ENCODE results near the gene FLT3. TPM values are rescaled to one million over a fixed set of nuclear protein-coding genes. Genes with fewer than 3 reads are reported as not detected.

The FLT3 gene
- total and polyA plus RNA-seq, 9 of the 15 experiments (the other 6 are each of a cell fraction or from before 2014, with no cell fraction given) = not detected

DNA sequence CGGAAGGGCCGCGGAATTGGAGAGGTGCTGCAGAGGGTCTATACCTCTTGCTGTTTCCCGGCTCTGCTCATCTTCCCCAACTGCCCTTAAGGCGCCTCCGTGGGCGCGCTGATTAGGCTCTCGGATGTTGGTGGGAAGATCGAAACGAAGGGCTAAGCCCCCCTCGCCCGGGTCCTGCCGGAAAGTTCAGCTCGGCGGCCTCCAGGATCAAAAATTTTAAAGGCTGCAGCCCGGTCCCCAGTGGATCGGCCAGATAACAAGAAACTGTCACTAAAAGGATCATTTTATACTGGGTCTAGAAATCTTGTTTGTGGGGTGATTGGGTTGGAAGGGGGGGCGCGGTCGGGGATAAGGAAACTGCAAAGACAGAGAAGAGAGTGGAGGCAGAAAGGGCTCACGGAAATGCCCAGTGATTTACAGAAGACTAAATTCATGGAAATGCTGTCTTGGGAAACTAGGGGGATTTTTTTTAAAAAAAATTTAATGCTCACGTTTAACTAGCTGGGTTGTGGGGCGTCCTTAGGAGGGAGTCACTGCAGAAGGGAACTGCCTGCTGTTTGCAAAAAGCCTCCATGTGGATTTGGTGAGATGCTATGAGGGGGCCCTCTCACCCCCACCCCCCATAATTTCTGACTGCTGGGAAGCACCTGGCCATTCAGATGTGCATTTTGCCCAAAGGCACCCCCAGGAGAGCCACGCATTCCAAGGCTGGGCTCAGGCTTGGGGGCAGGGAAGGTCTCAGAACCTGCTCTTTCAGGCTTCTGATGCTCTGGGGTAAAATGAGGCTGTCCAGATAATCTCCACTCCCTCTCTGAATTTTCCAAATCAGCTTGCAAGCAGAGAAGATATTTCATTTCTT, 138.9 kb downstream of the FLT3 start:
- POLR2A ChIA-PET = no interaction called here
- H3K27ac ChIP-seq (ENCODE audit: extremely low read depth, low read depth, low read length) = no peak overlapping the region
- no peak overlapping the region for H3K4me2 ChIP-seq (ENCODE audit: insufficient read depth, low read length)
- ATAC-seq (no peak), FAIRE-seq (no peak), DNase-seq (ENCODE audit: extremely low read depth in 1 of 4, low spot score in 3 of 4) (no peak)
- intact Hi-C loops (cut with micrococcal nuclease) (no loop called here), in situ Hi-C loops (cut with MboI) (loop anchor here (25.0 kb wide), 1 partner anchor 449 kb away; no protein-coding TSS in a partner anchor)
- peaks cover 0 to 13% of the 10 kb centered on the region in 2 experiments; a peak in 2 of 5 replicates for H3K4me1 ChIP-seq (replicated peaks in 1 of 2; ENCODE audit: control insufficient read depth in 2 of 2, insufficient read depth in 2 of 2, low read length in 2 of 2)
- H3K9me1 ChIP-seq (ENCODE audit: control insufficient read depth, insufficient read depth, low read length) = no peaks in the 10 kb centered on the region
- H3K27me3 ChIP-seq (ENCODE audit: control insufficient read depth in 2 of 2, insufficient read depth in 2 of 2, low read length in 2 of 2) = peaks cover 5 to 41% of the 10 kb centered on the region in 2 experiments; a peak in 3 of 5 replicates
- H3K9me3 ChIP-seq (replicated peaks; ENCODE audit: control insufficient read depth, insufficient read depth, low read depth, low read length) = no peaks in the 10 kb centered on the region
- H3K9ac ChIP-seq (ENCODE audit: insufficient read depth in 1 of 2, low read depth in 2 of 2, low read length in 2 of 2) = no peak overlapping the region
- H2AFZ ChIP-seq (ENCODE audit: low read depth, low read length) = no peak overlapping the region
- 5% methylated on average over 17 of the region's 25 CpGs for WGBS (ENCODE audit: insufficient coverage, low coverage, missing lambda C conversion rate)
- CTCF ChIA-PET (ENCODE audit: low intra/inter-chr PET ratio) = no interaction called here
- no TSS peak for BruUV-seq (replicated peaks)
- no peak overlapping the region for H3K4me3 ChIP-seq
- H3K36me3 ChIP-seq (ENCODE audit: control insufficient read depth, insufficient read depth, low read length) = no peaks in the 10 kb centered on the region
- H4K20me1 ChIP-seq (replicated peaks; ENCODE audit: control insufficient read depth, insufficient read depth, low read length) = no peaks in the 10 kb centered on the region; the same call in 1 of the 2 replicates
- no peaks in the 10 kb centered on the region for H3K79me2 ChIP-seq (ENCODE audit: control insufficient read depth, insufficient read depth, low read length)
- TF ChIP-seq, protein P1, sequence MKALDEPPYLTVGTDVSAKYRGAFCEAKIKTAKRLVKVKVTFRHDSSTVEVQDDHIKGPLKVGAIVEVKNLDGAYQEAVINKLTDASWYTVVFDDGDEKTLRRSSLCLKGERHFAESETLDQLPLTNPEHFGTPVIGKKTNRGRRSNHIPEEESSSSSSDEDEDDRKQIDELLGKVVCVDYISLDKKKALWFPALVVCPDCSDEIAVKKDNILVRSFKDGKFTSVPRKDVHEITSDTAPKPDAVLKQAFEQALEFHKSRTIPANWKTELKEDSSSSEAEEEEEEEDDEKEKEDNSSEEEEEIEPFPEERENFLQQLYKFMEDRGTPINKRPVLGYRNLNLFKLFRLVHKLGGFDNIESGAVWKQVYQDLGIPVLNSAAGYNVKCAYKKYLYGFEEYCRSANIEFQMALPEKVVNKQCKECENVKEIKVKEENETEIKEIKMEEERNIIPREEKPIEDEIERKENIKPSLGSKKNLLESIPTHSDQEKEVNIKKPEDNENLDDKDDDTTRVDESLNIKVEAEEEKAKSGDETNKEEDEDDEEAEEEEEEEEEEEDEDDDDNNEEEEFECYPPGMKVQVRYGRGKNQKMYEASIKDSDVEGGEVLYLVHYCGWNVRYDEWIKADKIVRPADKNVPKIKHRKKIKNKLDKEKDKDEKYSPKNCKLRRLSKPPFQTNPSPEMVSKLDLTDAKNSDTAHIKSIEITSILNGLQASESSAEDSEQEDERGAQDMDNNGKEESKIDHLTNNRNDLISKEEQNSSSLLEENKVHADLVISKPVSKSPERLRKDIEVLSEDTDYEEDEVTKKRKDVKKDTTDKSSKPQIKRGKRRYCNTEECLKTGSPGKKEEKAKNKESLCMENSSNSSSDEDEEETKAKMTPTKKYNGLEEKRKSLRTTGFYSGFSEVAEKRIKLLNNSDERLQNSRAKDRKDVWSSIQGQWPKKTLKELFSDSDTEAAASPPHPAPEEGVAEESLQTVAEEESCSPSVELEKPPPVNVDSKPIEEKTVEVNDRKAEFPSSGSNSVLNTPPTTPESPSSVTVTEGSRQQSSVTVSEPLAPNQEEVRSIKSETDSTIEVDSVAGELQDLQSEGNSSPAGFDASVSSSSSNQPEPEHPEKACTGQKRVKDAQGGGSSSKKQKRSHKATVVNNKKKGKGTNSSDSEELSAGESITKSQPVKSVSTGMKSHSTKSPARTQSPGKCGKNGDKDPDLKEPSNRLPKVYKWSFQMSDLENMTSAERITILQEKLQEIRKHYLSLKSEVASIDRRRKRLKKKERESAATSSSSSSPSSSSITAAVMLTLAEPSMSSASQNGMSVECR (CRISPR knock-in tag; IDR thresholded peaks at IDR 0.05) = no peak
- no peak for TF ChIP-seq MXI1 (IDR thresholded peaks at IDR 0.05; ENCODE audit: low read depth, low read length)
- TF ChIP-seq, protein P2, sequence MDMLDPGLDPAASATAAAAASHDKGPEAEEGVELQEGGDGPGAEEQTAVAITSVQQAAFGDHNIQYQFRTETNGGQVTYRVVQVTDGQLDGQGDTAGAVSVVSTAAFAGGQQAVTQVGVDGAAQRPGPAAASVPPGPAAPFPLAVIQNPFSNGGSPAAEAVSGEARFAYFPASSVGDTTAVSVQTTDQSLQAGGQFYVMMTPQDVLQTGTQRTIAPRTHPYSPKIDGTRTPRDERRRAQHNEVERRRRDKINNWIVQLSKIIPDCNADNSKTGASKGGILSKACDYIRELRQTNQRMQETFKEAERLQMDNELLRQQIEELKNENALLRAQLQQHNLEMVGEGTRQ (CRISPR knock-in tag; IDR thresholded peaks at IDR 0.05) = no peak
- TF ChIP-seq TRIM25 (IDR thresholded peaks at IDR 0.05; ENCODE audit: borderline replicate concordance) = no peak
- TF ChIP-seq HBP1 (CRISPR knock-in tag; IDR thresholded peaks at IDR 0.05) = no peak
- TF ChIP-seq TCF3 (CRISPR knock-in tag; IDR thresholded peaks at IDR 0.05) = no peak
- TF ChIP-seq ZNF780A (CRISPR knock-in tag; IDR thresholded peaks at IDR 0.05) = no peak
- TF ChIP-seq PURB (CRISPR knock-in tag; IDR thresholded peaks at IDR 0.05; ENCODE audit: low read depth) = no peak
- no peak for TF ChIP-seq SIN3A (IDR thresholded peaks at IDR 0.05; ENCODE audit: borderline replicate concordance in 2 of 2, control insufficient read depth in 1 of 2, low read depth in 2 of 2, low read length in 2 of 2)
- TF ChIP-seq TBP (optimal IDR thresholded peaks at IDR 0.05; ENCODE audit: low read depth, low read length) = no peak

Measured in K562 (cell line).